NCI-H774 (cell line): ENCODE data around the gene TTLL5.

Experiments
- DNase-seq: peaks from one replicate; lab custom pipeline; 2025; lab: John Stamatoyannopoulos, UW

Gene TTLL5

DNA sequence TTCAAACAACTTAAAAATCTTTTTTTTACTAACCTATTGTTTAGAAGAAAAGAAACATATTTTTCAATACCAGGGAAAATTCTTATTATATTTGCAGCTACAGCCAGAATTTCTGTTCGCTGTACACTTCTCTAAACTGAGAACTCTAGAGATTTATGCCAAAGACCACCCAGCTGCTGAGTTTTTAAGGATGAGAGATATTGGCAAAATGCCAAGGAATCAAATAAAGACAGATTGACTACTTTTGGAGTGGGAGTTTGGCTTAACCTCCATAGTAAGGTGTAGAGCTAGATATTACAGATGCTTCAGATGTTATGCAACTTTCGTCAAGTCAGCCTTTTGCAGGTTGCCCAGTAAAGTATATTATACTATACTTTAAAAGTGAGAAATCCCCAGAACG lies 71.8 kb downstream of the TTLL5 start:
- no peak for DNase-seq

DNA sequence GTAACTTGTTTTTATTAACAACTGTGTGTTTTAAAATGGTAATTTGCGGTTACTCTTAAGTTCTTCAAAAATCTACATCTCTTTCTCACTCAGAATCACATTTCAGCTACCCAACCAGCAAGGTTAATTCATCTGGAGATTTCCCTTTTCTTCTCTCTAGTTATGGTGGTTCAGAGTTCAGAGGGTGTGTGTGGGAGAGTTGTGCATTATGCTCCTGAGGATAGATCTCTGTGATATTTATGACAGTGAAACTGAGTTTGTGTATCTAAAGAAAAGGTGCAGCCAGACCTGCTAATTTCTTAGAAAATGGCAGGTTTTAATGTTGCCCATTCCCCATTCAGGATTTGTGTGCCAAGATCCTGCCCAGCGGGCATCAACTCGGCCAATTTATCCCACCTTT lies 73.8 kb downstream of the TTLL5 start:
- DNase-seq = no peak

DNA sequence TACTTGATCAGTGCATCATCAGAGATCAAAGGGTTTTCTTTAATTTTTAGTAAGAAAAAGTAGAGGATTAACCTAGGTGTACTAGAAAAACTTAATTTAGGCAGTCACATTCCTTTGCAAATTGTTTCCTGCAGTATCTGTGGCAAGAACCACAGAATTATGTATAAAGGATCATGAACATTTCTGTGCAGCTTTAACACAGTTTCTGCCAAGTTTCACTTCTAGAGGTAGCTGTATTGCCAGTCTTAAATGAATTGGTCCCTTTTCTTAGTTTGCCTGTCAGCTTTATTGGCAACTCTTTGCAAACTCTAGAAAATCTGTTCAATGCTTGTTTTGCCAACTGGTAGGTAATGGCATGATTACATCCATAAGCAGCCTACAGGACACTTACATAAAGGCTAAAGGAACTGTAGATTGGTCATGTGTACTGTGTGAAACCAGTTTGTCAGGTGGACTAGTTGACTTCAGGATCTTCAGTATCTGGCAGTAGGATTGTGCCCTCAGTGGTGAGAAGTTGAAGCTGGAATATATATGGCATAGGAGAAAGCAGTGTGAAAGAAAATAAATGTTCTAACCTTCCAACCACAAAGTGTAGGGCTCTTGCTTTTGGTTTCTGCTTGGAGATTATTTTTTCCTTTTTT lies 75.9 kb downstream of the TTLL5 start:
- no peak for DNase-seq

DNA sequence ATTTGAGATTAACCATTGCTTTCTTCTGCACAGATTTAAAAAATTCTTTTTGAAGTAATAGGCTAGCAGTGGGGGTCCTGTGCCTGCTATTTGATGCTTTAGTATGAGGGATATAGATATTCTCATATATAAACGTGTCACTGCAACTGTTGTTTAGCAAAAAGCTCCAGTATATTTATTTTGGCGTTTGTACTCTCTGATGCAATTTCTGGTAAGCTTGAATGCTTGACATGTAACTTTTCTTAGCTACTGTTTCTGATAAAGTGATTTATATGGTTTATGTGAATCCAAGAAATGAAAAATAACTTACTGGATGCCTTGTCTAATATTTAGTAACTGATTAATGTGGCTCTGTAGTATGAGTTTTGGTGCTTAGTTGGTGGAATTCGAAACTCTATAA lies 77.1 kb downstream of the TTLL5 start:
- DNase-seq = no peak

DNA sequence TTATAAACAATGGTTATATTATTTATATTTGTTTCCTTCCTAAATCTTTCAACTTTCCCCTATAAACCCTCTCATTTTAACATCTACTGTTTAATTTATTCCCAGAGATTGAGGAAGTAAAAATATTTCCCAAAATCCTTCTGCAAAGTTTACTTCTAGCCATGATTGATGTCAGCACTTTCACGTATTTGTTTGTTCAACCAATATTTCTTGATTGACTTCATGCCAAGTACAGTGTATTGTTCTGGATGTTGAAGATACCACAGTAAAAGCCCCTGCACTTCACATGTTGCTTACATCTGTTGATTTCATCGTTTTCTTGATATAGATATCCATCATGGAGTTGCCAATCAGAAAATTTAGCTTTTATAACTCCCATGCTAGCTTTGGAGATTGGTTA lies 81.8 kb downstream of the TTLL5 start:
- no peak for DNase-seq

DNA sequence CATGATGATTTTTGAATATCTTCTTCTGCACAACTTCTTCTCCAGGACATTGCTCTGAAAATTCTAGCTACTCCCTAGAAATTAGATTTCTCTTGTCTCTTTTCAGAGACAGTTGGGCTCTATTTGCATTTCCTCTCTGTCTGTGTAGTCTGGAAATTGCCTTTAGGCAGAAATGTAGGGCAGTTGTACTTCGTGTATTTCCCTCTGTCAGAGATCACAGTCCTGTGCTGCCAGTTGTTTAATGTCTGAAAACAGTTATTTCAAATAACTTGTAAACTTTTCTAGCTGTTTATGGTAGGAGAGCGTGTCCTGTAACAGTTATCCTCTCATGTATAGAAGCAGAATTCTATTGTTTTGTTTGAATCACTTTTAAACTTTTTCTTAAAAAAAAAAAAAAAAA lies 86.9 kb downstream of the TTLL5 start:
- no peak for DNase-seq

DNA sequence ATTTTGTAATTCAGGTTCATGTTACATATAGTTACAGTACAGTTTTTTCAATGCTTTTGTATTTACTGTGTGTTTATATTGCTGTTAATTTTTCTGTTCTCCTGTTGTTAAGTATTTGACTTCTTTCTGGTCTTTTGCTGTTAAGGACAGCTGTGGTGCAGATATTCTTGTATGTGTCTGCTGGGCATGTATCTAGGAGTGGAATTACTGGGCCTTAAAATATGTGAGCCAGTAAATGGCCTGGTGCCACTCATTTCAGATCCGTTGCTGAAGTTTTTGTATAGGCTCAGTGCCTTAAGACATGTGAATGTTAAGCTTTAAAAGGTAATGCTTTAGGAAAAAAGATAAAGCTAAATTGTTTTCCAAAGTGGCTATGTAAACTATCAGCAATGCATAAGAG lies 87.3 kb downstream of the TTLL5 start:
- DNase-seq = no peak

DNA sequence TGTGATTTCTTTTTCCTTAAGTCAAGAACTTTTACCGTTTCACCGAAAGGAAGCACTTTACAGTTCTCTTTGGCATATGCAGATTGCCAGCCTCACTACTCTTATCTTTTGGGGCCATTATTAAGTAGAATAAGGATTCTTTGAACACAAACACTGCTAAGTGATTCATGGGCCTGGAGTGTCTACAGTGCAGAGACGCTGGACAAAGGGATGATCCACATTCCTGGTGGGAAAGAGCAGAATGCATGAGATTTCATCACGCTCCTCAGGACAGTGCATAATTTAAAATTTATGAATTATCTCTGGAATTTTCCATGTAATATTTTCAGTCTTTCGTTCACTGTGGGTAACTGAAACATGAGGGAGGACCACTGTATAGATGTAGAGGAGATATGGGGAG lies 90.2 kb downstream of the TTLL5 start:
- DNase-seq = no peak

DNA sequence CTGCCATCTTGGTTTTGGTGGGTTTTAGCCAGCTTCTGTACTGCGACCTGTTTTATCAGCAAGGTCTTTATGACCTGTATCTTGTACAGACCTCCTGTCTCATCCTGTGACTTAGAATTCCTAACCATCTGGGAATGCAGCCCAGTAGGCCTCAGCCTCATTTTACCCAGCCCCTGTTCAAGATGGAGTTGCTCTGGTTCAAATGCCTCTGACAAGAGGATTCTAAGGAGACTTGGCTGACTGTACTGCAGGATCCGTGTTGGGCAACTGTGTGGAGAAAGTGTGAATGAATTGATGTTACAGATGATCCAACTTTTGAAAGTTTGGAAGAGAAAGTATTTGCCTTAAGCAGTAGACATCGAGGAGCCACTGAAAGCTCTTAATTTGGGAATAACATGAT lies 91.0 kb downstream of the TTLL5 start:
- no peak for DNase-seq

DNA sequence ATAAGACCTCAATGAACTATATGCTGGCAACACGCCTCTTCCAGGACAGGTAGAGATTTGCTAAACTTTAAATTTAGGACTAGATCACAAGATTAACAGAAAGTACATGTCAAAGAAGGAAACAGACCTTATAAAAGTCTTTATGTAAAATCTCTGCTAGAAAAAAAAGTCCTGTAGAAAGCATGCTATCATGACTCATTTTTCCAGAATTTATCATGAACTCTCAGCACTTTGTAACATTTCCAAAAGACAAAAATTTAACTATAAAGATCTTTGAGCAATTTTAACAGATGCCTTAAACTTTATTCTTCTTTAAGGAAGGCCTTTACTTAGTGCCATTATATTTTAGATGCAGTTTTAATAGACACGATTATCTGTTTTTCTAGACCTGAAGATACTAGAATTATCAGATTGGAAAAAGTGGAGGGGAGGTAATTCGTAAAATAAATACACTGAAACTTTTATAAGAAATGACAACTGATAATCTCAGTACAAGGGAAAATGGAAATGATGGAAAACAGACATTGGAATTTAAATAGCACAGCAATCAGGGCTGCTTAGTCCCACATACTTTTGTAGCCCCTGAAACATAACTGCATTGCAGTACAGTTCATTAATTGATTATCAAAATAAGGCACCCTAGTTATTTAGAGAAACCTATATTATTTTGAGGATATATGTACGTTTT lies 92.0 kb downstream of the TTLL5 start:
- DNase-seq = no peak

DNA sequence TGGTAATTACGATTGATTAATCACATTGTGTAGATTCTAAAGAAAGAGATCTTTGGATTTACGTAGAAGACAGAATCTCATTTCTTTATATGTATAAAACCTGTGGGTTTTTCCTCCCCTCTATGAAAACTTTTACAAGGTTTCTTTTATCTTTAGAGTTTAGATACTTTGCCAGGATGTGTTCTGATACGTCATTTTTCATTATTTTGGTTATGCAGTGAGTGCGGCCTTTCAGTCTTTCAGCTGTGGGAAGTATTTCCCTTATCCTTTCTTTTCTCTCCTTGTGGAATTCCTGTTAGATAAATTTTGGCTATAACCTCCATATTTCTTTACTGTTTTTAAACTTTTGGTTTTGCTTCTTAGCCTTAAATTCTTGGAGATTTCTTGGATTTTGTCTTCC lies 92.7 kb downstream of the TTLL5 start:
- no peak for DNase-seq

DNA sequence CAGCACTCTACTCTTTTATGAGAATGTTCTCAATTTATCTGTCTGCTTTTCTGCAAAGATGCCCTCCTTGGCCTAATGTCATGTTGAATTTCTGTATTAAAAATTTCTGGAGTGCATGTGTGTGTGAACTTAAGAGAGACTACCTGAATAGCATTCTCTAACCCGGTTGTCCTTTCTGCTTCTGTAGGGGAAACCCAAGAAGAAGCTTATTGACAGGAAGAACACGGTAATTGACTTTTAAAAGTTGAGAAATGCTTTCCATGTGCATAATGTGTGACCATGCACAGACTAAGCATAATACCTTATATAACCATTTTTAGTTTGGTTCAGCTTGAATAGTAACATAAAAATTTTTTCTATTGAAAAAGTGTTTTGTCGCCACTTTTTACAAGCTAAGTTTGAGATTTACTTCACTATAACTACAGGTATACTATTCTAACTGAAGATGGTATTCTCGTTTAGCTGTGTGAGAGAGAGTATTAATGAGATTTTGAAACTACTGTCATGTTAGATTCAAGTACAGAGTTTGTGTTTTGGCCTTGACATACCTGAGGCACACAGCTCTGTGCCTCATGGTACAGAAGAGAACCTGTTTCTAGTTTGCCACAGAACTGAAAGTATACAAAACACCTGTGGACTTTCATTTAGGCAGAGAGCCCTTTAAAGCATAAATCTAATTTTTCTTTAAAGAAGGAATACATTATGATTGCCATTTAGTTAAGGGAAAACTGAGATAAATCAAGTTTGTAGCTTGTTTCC lies 96.8 kb downstream of the TTLL5 start:
- no peak for DNase-seq

DNA sequence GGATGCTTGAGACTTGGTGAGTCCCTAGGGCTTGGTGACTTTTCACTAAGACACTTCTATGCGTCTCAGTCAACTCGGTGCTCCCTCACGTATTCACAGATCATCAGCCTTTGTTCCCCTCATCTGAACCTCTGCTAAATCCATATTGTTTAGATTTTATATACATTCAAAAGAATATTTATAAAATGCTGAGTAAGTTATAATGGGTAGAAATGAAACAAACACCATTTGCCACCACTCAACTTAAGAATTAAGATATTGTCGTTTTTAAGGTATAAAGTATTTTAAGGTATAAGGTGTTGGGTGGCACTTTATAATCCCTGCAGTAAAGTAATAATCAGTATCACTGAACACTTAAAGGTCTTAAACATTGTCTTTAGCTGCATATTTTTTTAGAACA lies 103.0 kb downstream of the TTLL5 start:
- DNase-seq = no peak

DNA sequence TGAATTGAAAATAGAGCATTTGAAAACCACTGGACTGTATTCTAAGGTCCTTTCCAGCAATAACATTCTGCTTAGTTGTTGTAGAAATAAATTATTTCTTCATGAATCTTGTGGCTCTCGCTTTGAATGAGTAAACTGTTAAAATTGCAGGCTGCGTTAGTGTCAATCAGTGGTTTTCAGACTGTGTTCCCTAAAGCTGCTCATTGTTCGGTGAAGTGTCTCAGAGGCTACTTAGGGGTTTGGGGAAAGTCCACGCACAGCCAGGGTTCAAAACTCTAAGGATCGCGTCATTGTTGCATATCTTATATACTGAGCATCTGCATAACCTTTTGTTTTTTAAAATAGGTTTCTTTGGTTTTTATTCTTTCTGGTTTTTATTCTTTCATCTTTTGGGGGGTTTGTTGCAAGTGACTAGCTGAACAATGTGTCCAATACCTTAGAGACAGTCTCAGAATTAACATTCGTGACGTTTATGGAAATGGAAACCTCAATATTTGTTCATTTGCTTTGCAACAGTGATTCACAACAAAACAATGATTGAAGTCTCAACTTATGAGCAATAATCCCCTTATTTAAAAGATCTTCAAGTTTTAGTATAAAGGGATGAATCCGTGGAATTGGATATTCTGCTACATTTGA lies 108.1 kb downstream of the TTLL5 start:
- DNase-seq = no peak

DNA sequence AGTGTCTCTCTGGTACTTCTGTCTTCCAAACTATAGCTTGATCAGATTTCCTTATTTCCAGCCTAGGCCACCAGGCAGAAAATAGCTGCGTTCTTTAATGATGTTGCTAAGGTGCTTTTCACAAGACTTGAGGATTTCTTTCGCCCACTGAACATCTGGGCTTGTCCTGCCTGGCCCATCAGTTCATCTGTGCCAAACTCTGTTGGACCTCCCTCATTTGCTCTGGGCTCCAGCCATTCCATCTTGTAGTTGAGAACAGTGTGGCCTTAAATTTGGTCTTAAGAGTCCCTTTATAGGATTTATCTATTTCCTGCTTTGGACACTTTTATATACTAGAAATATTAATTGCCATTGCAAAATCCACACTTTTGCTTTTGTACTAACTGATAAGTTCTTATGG lies 109.6 kb downstream of the TTLL5 start:
- no peak for DNase-seq

DNA sequence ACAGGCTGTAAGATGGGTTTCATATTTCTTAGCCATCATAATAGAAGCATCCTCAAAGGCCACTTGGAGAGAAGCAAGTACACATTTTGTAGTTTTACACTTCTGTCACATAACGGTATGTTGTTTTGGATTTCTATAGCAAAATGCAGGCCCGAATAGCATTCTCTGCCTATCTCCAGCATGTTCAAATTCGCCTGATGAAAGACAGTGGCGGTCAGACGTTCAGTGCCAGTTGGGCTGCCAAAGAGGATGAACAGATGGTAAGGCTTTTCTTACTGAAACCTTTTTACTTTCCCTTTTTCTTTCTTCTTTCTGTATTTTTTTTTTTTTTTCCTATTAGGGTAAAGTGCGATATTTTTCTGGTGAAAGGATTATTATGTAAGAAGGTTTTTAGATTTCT lies 110.5 kb downstream of the TTLL5 start:
- DNase-seq = no peak

DNA sequence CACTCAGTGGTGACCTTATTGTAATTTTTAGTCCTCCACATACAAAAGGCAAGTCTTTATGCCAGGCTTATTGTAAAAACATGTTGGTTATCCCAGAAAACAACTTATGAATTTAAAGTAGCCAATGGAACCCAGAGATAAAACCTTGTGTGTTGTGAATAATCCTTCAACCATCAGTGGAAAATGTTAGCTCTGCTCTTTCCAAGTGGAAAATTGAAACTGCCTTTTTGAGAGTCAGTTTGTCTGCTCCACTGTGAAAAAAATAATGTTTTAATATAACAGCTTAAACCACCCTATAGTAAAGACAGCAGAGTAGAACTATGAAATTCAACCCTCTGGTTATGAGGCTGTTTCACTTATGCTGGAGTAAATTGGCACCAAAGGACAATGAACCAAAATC lies 112.0 kb downstream of the TTLL5 start:
- no peak for DNase-seq

DNA sequence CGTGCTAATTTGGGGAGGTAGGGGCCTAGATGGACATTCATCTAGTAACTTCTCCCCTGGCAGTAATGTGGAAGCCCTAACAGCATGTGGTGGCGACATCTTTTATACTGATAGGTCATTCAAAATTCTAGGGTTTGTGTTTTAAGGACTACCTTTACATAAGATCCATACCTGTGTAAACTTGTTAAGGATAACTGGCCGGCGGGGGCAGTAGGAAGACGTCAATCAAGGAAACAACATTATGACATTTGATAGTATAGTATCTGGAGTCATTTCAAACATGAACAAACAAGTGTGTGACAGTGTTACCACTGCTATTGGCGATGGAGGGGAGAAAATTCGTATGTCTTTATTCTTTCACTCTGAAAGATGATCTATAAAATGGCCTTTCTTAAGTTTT lies 120.0 kb downstream of the TTLL5 start:
- no peak for DNase-seq

DNA sequence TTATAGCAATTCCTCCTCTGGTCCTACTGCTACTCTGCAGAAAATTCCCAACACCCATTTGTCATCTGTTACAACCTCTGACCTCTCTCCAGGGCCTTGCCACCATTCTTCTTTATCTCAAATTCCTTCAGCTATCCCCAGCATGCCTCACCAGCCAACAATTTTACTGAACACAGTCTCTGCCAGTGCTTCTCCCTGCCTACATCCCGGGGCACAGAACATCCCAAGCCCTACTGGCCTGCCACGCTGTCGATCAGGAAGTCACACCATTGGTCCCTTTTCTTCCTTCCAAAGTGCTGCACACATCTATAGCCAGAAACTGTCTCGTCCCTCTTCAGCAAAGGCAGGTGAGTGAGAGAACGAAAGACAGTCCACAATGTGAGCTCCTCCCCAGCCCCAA lies 122.1 kb downstream of the TTLL5 start:
- DNase-seq = no peak

DNA sequence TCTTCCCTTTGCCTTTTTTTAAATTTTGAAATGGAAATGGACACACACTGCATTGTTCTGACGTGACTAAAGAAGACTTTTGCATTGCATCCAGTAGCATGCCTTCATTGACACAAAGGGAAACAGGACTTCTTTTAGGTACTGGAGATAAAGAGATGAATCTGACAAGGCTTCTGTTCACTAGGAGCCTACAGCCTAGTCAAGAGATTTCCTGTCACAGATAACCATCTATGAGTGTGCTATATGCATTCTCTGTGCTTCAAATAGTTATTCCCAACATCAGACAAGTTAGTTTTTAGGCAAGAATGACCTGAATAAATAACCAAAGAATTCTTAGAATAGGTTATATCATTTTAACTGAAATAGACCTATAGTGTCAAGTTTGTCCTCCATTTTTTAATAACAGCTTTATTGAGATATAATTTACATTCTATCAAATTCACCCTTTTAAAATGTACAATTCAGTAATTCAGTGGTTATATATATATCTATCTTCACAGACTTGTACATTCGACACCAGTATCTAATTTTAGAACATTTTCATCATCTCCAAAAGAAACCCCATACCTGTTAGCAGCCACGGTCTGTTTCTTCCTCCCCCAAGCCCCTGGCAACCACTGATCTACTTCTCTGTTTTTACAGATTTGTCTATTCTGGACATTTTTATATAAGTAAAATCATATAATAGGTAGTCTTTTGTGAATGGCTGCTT lies 122.7 kb downstream of the TTLL5 start:
- DNase-seq = no peak

DNA sequence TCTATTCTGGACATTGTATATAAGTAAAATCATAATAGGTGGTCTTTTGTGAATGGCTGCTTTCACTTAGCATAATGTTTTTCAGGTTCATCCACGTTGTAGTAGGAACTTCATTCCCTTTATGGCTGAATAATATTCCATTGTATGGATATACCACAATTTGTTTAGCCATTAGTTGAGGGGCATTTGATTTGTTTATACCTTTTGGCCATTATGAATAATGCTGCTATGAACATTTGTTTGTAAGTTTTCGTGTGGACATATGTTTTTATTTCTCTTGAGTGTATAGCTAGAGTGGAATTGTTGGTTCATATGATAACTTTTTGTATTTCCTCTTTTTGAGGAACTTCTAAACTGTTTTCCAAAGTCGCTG lies 123.3 kb downstream of the TTLL5 start:
- no peak for DNase-seq

DNA sequence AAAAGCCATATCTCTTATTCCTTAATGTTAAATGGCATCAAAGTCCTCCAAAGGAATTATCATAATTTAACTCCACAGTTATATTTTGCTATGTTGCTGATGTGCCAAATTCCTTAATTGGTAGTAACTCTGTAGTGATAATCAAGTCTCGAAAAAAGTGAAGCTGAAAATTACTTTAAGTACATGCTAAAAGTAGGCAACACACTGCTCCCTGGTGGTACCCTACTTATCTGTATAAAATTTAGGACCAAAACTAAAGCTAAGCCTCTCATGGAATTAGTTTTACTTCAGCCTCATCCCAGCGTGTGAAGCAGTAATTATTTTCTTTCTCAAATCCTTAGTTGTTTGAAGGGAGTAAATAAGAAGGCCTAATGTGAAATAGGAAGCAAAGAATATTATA lies 132.8 kb downstream of the TTLL5 start:
- no peak for DNase-seq
